ENCODE data around the gene PLD2.
"Not testable (repeated sequence)": the region's sequence is repeated elsewhere in the genome, so short reads cannot be mapped to it uniquely, and the experiment has no call there.

Gene PLD2

GRCh38 chr17:4869058-4869998 lies 62.4 kb downstream of the PLD2 start:
- not testable (repeated sequence) for H3K4me3 ChIP-seq (ENCODE audit: low read length); H3K4me1 ChIP-seq (ENCODE audit: control insufficient read depth, insufficient read depth, low read length); H3K9ac ChIP-seq (ENCODE audit: low read length); H3K27me3 ChIP-seq (ENCODE audit: control insufficient read depth, insufficient read depth, low read length); H3K27ac ChIP-seq (ENCODE audit: low read depth, low read length); H3K36me3 ChIP-seq (ENCODE audit: control insufficient read depth, insufficient read depth, low read length)

GRCh38 chr17:4870855-4871254 lies 63.9 kb downstream of the PLD2 start:
- H3K36me3 ChIP-seq (ENCODE audit: control insufficient read depth, insufficient read depth, low read length), result peaks cover 2% of the 10 kb centered on the region
- H3K4me1 ChIP-seq (ENCODE audit: control insufficient read depth, insufficient read depth, low read length), result no peaks in the 10 kb centered on the region
- H3K9ac ChIP-seq (ENCODE audit: low read length), result no peak overlapping the region
- H3K27me3 ChIP-seq (ENCODE audit: control insufficient read depth, insufficient read depth, low read length), result no peaks in the 10 kb centered on the region
- H3K27ac ChIP-seq (ENCODE audit: low read depth, low read length), result no peak overlapping the region
- H3K4me3 ChIP-seq (ENCODE audit: low read length), result no peak overlapping the region

- no peaks in the 10 kb centered on the region for H3K27me3 ChIP-seq (ENCODE audit: control insufficient read depth, insufficient read depth, low read length)
- H3K9ac ChIP-seq (ENCODE audit: low read length), result no peak overlapping the region
- no peak overlapping the region for H3K4me3 ChIP-seq (ENCODE audit: low read length)
- peaks cover 2% of the 10 kb centered on the region for H3K36me3 ChIP-seq (ENCODE audit: control insufficient read depth, insufficient read depth, low read length)
- no peaks in the 10 kb centered on the region for H3K4me1 ChIP-seq (ENCODE audit: control insufficient read depth, insufficient read depth, low read length)
- H3K27ac ChIP-seq (ENCODE audit: low read depth, low read length), result no peak overlapping the region
Observed at GRCh38 chr17:4872786-4873185, 65.8 kb downstream of the PLD2 start.

Data from rectal smooth muscle tissue (tissue), 1 donor.